Right lobe of liver (tissue), 4 donors: ENCODE measurements around the gene CD59.

ENCODE experiments used
- CTCF ChIP-seq, 4 donors: fragments of 200-600 bp in 3 of 4; fragments of 450-650 bp in 1 of 4; IDR thresholded peaks; one replicate each; pipeline versions ENCODE4 v1.5.1 to v1.8.0; 2016 to 2022; ENCODE audit warnings: antibody characterized with exemption in 4 of 4, mild to moderate bottlenecking in 2 of 4
- POLR2A ChIP-seq: fragments of 450-650 bp; IDR thresholded peaks from one replicate; pipeline ENCODE4 v1.6.1; 2017; ENCODE audit warnings: antibody characterized with exemption, mild to moderate bottlenecking
- donor health status: DM: no; HTN: no; CAD: no.
- donor health status: DM: no; HTN: no; CAD: no.
- donor health status: DM: no; HTN: yes; CAD: no.

GRCh38 chr11:33691066-33691864 is 45.0 kb downstream of the CD59 start:
- TF ChIP-seq POLR2A (no peak), CTCF (IDR thresholded peaks at IDR 0.05) (no peak)
